ENCODE results near the gene ATAD5. TPM values are rescaled to one million over a fixed set of nuclear protein-coding genes. Genes with fewer than 3 reads are reported as not detected.

ATAD5 gene
- total RNA-seq, 4 donors from 2014 or later: 2.5 to 6.7 (median 3.3) TPM

DNA sequence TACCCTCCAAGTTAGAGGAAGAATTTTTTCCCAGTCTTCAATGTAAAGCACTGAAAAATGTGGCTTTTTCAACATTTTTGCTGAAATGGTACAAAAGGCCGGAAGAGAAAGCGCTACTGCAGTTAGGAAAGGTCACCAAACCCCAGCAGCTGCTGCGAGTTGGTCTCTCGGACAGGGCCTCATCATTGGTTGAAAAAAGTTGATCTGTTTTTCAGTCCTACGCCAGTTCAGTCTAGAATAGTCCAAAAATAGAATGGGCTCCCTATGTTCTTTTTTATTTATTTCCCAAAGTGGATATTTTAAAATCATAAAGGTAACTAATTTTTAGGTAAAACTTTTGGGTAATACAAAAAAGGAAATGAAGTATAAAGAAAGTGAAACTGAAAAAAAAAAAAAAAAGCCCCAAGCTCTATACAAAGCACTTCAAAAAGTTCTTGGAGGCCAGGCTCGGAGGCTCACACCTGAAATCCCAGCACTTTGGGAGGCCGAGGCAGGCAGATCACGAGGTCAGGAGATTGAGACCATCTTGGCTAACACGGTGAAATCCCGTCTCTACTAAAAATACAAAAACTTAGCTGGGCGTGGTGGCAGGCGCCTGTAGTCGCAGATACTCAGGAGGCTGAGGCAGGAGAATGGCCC, 107.4 kb downstream of the ATAD5 start:
- 77 to 81% methylated on average over 13 of the region's 13 CpGs for WGBS, 2 donors
- Histone ChIP-seq H3K4me3 (no peak overlapping the region), H3K27ac (peak overlapping the region in 1 of 4 donors; percentile 9), H3K4me1 (no peaks in the 10 kb centered on the region), H3K27me3 (no peaks in the 10 kb centered on the region), H3K36me3 (no peaks in the 10 kb centered on the region), H3K9me3 (no peaks in the 10 kb centered on the region)
- no peak for DNase-seq
- TF ChIP-seq, protein P1, sequence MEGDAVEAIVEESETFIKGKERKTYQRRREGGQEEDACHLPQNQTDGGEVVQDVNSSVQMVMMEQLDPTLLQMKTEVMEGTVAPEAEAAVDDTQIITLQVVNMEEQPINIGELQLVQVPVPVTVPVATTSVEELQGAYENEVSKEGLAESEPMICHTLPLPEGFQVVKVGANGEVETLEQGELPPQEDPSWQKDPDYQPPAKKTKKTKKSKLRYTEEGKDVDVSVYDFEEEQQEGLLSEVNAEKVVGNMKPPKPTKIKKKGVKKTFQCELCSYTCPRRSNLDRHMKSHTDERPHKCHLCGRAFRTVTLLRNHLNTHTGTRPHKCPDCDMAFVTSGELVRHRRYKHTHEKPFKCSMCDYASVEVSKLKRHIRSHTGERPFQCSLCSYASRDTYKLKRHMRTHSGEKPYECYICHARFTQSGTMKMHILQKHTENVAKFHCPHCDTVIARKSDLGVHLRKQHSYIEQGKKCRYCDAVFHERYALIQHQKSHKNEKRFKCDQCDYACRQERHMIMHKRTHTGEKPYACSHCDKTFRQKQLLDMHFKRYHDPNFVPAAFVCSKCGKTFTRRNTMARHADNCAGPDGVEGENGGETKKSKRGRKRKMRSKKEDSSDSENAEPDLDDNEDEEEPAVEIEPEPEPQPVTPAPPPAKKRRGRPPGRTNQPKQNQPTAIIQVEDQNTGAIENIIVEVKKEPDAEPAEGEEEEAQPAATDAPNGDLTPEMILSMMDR (IDR thresholded peaks at IDR 0.05): no peak
- no peak for TF ChIP-seq POLR2A (IDR thresholded peaks at IDR 0.05)
- intact Hi-C loops (cut with DNase I): no loop called here

DNA sequence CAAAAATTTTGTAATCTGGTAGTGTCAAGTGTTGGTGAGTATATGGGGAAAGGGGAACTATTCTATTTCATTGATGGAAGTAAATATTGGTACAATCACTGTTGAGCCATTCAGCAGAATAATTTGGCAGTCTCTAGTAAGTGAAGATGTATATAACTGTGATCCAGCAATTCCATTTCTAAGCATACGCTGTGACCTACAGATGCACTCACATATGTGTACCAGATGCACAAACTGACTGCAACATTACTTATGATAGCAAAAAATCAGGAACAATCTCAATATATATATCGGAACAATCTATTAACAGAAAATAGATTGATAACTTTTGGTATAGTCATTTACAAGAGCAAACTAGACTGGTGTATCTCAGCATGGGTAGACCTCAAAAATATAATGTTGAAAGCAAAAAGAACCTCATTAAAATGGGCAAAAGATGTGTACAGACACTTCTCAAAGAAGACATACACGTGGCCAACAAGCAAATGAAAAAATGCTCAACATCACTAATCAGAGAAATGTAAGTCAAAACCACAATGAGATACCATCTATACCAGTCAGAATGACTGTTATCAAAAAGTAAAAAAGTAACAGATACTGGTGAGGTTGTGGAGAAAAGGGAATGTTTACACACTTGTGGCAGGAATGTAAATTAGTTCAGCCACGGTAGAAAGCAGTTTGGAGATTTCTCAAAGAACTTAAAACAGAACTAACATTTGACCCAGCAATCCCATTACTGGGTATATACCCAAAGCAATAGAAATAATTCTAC, 110.7 kb downstream of the ATAD5 start:
- no peaks in the 10 kb centered on the region for H3K9me3 ChIP-seq
- WGBS, 2 donors: 58 to 64% methylated on average over 4 of the region's 4 CpGs
- no peaks in the 10 kb centered on the region for H3K27me3 ChIP-seq
- H3K36me3 ChIP-seq: no peaks in the 10 kb centered on the region
- intact Hi-C loops (cut with DNase I): no loop called here
- no peak overlapping the region for H3K4me3 ChIP-seq
- H3K4me1 ChIP-seq: no peaks in the 10 kb centered on the region
- H3K27ac ChIP-seq: no peak overlapping the region
- no peak for TF ChIP-seq POLR2A (IDR thresholded peaks at IDR 0.05)
- TF ChIP-seq, protein P1 (IDR thresholded peaks at IDR 0.05): no peak
- no peak for DNase-seq

Small RNA genes lying within 50 kb of the gene (small RNA-seq; reads per million reads assigned to genes)
- 0 reads per million in 4 donors for gene RNU6-298P

Other genes starting within 250 kb of the ATAD5 start
- 10 to 100 TPM; 13.3 to 27.4 (median 20.4) TPM for gene CRLF3, start 7.3 kb upstream of the ATAD5 start, total RNA-seq
- 10 to 100 TPM in 2 of 4 donors, 1 to 10 TPM in 2; 3.6 to 17.0 (median 9.2) TPM for gene TEFM, start 74.3 kb downstream of the ATAD5 start, total RNA-seq
- gene ADAP2, start 90.0 kb downstream of the ATAD5 start, total RNA-seq: 10 to 100 TPM in 1 of 4 donors, 1 to 10 TPM in 3; 3.0 to 15.0 (median 9.4) TPM
- gene RNF135, start 139.1 kb downstream of the ATAD5 start, total RNA-seq: 10 to 100 TPM; 19.7 to 27.1 (median 21.9) TPM